Gastroesophageal sphincter (tissue), 3 donors: ENCODE results near the gene ZMIZ1.

ENCODE experiments used
- POLR2A ChIP-seq, 2 donors: fragments of 450-650 bp; IDR thresholded peaks; one replicate each; pipeline ENCODE4 v1.6.1; 2017; ENCODE audit warnings: antibody characterized with exemption in 2 of 2, mild to moderate bottlenecking in 2 of 2, moderate library complexity in 1 of 2
- POLR2AphosphoS5 ChIP-seq: sonication (generic); formaldehyde crosslinking; IDR thresholded peaks from one replicate; pipeline ENCODE4 v1.6.1; 2017; ENCODE audit warnings: antibody characterized with exemption
- TF ChIP-seq, protein P1 (sequence below), 4 experiments: fragments of 200-600 bp in 2 of 4; fragments of 450-650 bp in 2 of 4; sonication (generic) in 1 of 4; IDR thresholded peaks; one replicate each; pipeline ENCODE4 v1.5.1; 2017 to 2019; ENCODE audit warnings: antibody characterized with exemption in 4 of 4, mild to moderate bottlenecking in 2 of 4, moderate library complexity in 2 of 4

DNA sequence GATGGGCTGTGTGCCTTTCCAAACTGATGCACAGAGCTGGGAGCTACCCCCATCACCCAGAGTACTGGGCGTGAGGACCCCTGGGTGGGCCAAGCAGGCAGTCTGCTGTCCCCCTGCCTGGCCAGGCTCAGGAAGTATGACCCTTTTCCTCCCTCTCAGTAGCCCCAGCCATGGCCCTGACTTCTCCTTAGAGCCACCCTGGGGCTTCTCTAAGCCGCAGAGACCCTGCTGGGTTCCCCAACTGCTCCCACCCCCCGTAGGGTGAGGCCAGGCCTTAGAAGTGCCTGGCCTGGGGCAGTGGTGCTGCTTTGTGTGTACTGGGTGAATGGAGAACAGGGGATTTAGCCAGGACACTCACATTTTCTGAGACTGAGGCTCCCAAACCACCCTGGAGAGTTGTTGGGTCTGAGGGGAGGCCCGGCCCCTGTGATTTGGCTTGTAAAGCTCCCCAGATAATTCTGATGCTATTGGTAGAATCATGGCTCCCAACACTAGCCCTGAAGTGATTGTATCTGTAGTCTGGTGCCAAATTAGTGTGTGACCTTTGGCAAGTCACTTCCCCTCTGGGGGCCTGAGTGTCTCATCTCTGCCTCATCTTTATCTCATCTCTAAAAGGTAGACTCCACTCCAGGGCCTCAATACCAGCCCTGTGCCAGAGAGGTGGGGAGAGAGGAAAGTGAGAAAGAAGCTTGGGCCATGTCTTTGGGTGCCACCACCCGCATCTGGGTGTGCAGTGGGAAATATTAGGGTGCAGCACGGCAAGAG is 178.8 kb downstream of the ZMIZ1 start:
- TF ChIP-seq, protein P1, sequence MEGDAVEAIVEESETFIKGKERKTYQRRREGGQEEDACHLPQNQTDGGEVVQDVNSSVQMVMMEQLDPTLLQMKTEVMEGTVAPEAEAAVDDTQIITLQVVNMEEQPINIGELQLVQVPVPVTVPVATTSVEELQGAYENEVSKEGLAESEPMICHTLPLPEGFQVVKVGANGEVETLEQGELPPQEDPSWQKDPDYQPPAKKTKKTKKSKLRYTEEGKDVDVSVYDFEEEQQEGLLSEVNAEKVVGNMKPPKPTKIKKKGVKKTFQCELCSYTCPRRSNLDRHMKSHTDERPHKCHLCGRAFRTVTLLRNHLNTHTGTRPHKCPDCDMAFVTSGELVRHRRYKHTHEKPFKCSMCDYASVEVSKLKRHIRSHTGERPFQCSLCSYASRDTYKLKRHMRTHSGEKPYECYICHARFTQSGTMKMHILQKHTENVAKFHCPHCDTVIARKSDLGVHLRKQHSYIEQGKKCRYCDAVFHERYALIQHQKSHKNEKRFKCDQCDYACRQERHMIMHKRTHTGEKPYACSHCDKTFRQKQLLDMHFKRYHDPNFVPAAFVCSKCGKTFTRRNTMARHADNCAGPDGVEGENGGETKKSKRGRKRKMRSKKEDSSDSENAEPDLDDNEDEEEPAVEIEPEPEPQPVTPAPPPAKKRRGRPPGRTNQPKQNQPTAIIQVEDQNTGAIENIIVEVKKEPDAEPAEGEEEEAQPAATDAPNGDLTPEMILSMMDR (IDR thresholded peaks at IDR 0.05) = no peak
- TF ChIP-seq POLR2A (IDR thresholded peaks at IDR 0.05) (no peak), POLR2AphosphoS5 (no peak)
